ENCODE data around the gene HBZ. TPM values are rescaled to one million over a fixed set of nuclear protein-coding genes. Genes with fewer than 3 reads are reported as not detected.
A peak's percentile ranks its signal among the peaks of the same experiment; 100 is the strongest.

HBZ gene
- total RNA-seq, 2 donors from 2014 or later = not detected

- no peak for ATAC-seq
- H3K9me3 ChIP-seq = no peaks in the 10 kb centered on the region
- peak; percentile 82 to 95 (median 88) for TF ChIP-seq CTCF (IDR thresholded peaks at IDR 0.05)
- no peak for TF ChIP-seq POLR2A (IDR thresholded peaks at IDR 0.05)
- peaks cover 18% of the 10 kb centered on the region for H3K4me1 ChIP-seq
- H3K4me3 ChIP-seq = no peak overlapping the region
- DNase-seq = no peak
- no peak overlapping the region for H3K27ac ChIP-seq
- H3K27me3 ChIP-seq = peaks cover 4 to 21% of the 10 kb centered on the region in 2 donors
- WGBS, 2 donors = 7 to 10% methylated on average over 12 to 22 of the region's 22 CpGs
- H3K36me3 ChIP-seq (replicated peaks in 1 of 2; ENCODE audit: insufficient read depth in 1 of 2, low read depth in 2 of 2) = no peaks in the 10 kb centered on the region
- intact Hi-C loops (cut with DNase I) = no loop called here
Measured at GRCh38 chr16:181565-182021, 29.1 kb downstream of the HBZ start.

GRCh38 chr16:183005-183404 is 30.6 kb downstream of the HBZ start:
- peaks cover 4 to 14% of the 10 kb centered on the region in 2 donors for H3K27me3 ChIP-seq
- TF ChIP-seq POLR2A (IDR thresholded peaks at IDR 0.05) (no peak), CTCF (IDR thresholded peaks at IDR 0.05) (no peak)
- peaks cover 18% of the 10 kb centered on the region for H3K4me1 ChIP-seq
- DNase-seq (no peak), ATAC-seq (no peak)
- intact Hi-C loops (cut with DNase I) = no loop called here
- peaks cover 0 to 7% of the 10 kb centered on the region in 2 donors for H3K36me3 ChIP-seq (replicated peaks in 1 of 2; ENCODE audit: insufficient read depth in 1 of 2, low read depth in 2 of 2)
- no peak overlapping the region for H3K4me3 ChIP-seq
- H3K27ac ChIP-seq = no peak overlapping the region
- no peaks in the 10 kb centered on the region for H3K9me3 ChIP-seq
- WGBS, 2 donors = 77 to 81% methylated on average over 7 of the region's 7 CpGs

- Histone ChIP-seq H3K27ac (no peak overlapping the region), H3K36me3 (replicated peaks in 1 of 2; ENCODE audit: insufficient read depth in 1 of 2, low read depth in 2 of 2) (peaks cover 0 to 19% of the 10 kb centered on the region in 2 donors), H3K9me3 (no peaks in the 10 kb centered on the region), H3K27me3 (peaks cover 0 to 1% of the 10 kb centered on the region in 2 donors), H3K4me3 (no peak overlapping the region), H3K4me1 (peaks cover 16% of the 10 kb centered on the region)
- intact Hi-C loops (cut with DNase I) = no loop called here
- TF ChIP-seq POLR2A (IDR thresholded peaks at IDR 0.05) = no peak
- WGBS, 2 donors = 87 to 88% methylated on average over 10 to 13 of the region's 13 CpGs
- DNase-seq (no peak), ATAC-seq (no peak)
Measured at GRCh38 chr16:185213-185612, 32.8 kb downstream of the HBZ start.

- no peak overlapping the region for H3K27ac ChIP-seq
- WGBS, 2 donors = 79 to 84% methylated on average over 8 of the region's 11 CpGs
- no peak for TF ChIP-seq POLR2A (IDR thresholded peaks at IDR 0.05)
- TF ChIP-seq CTCF (IDR thresholded peaks at IDR 0.05) = no peak
- intact Hi-C loops (cut with DNase I) = no loop called here
- no peak for DNase-seq
- H3K4me3 ChIP-seq = no peak overlapping the region
- H3K36me3 ChIP-seq (replicated peaks in 1 of 2; ENCODE audit: insufficient read depth in 1 of 2, low read depth in 2 of 2) = peaks cover 0 to 22% of the 10 kb centered on the region in 2 donors
- no peak for ATAC-seq
- peaks cover 11% of the 10 kb centered on the region for H3K4me1 ChIP-seq
- H3K9me3 ChIP-seq = no peaks in the 10 kb centered on the region
- H3K27me3 ChIP-seq = no peaks in the 10 kb centered on the region
Measured at GRCh38 chr16:185691-186090, 33.2 kb downstream of the HBZ start.

- intact Hi-C loops (cut with DNase I) = no loop called here
- H3K4me1 ChIP-seq = no peaks in the 10 kb centered on the region
- H3K27ac ChIP-seq = no peak overlapping the region
- no peak for ATAC-seq
- 93 to 96% methylated on average over 4 to 8 of the region's 8 CpGs for WGBS, 2 donors
- H3K36me3 ChIP-seq (replicated peaks in 1 of 2; ENCODE audit: insufficient read depth in 1 of 2, low read depth in 2 of 2) = peaks cover 0 to 31% of the 10 kb centered on the region in 2 donors
- H3K27me3 ChIP-seq = no peaks in the 10 kb centered on the region
- no peaks in the 10 kb centered on the region for H3K9me3 ChIP-seq
- no peak overlapping the region for H3K4me3 ChIP-seq
- no peak for DNase-seq
- no peak for TF ChIP-seq CTCF (IDR thresholded peaks at IDR 0.05)
- TF ChIP-seq POLR2A (IDR thresholded peaks at IDR 0.05) = no peak
Measured at GRCh38 chr16:187330-187729, 34.9 kb downstream of the HBZ start.
